BE2C (cell line): ENCODE results near the gene HTATSF1.

Experiments
- DNase-seq: peaks from one replicate; pipeline ENCODE4 v3.0.0-alpha.2; 2020
- H3K27me3 ChIP-seq: fragments of 250-450 bp; sonication (Bioruptor Pico); 2 replicates; pipeline ENCODE4 v1.5.1; 2020; ENCODE audit warnings: mild to moderate bottlenecking
- H3K36me3 ChIP-seq: fragments of 250-450 bp; sonication (Bioruptor Pico); 2 replicates; pipeline ENCODE4 v1.5.1; 2020; ENCODE audit warnings: mild to moderate bottlenecking
- H3K4me1 ChIP-seq: fragments of 250-450 bp; sonication (Bioruptor Pico); 2 replicates; pipeline ENCODE4 v1.5.1; 2020
- H3K4me3 ChIP-seq: 2 replicates; pipeline ENCODE4 v1.5.1; 2011; ENCODE audit warnings: low read depth, low read length
- H3K9me3 ChIP-seq: fragments of 250-450 bp; sonication (Bioruptor Pico); 2 replicates; pipeline ENCODE4 v1.5.1; 2020
- TF ChIP-seq, protein P1 (sequence below): IDR thresholded peaks from 2 replicates; pipeline ENCODE4 v1.5.1; 2012; ENCODE audit warnings: mild to moderate bottlenecking, low read depth, low read length

HTATSF1 gene

GRCh38 chrX:136549226-136549625, 51.8 kb downstream of the HTATSF1 start:
- TF ChIP-seq, protein P1, sequence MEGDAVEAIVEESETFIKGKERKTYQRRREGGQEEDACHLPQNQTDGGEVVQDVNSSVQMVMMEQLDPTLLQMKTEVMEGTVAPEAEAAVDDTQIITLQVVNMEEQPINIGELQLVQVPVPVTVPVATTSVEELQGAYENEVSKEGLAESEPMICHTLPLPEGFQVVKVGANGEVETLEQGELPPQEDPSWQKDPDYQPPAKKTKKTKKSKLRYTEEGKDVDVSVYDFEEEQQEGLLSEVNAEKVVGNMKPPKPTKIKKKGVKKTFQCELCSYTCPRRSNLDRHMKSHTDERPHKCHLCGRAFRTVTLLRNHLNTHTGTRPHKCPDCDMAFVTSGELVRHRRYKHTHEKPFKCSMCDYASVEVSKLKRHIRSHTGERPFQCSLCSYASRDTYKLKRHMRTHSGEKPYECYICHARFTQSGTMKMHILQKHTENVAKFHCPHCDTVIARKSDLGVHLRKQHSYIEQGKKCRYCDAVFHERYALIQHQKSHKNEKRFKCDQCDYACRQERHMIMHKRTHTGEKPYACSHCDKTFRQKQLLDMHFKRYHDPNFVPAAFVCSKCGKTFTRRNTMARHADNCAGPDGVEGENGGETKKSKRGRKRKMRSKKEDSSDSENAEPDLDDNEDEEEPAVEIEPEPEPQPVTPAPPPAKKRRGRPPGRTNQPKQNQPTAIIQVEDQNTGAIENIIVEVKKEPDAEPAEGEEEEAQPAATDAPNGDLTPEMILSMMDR = no peak
- Histone ChIP-seq H3K4me3 (no peak overlapping the region), H3K9me3 (no peaks in the 10 kb centered on the region), H3K4me1 (no peaks in the 10 kb centered on the region), H3K36me3 (no peaks in the 10 kb centered on the region), H3K27me3 (no peaks in the 10 kb centered on the region)
- no peak for DNase-seq

DNA sequence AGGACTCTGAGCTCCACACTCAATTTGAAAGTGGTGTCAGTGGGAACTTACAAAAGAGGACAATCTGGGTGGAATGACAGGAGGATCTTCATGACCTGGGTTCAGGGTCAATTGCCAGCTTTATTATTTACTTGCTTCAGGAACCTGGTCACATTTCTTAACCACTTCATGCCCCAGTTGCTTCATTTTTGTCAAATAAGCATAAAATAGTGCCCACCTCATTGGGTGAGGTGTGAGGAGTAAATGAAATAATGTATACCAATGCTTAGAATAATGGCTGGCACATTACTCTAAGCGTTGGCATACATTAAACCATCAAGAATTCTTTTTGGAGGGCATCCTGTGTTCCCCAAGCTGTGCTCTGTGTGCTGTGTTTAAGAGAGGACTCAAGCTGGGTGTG, 54.0 kb downstream of the HTATSF1 start:
- H3K36me3 ChIP-seq = no peaks in the 10 kb centered on the region
- no peaks in the 10 kb centered on the region for H3K4me1 ChIP-seq
- no peaks in the 10 kb centered on the region for H3K27me3 ChIP-seq

DNA sequence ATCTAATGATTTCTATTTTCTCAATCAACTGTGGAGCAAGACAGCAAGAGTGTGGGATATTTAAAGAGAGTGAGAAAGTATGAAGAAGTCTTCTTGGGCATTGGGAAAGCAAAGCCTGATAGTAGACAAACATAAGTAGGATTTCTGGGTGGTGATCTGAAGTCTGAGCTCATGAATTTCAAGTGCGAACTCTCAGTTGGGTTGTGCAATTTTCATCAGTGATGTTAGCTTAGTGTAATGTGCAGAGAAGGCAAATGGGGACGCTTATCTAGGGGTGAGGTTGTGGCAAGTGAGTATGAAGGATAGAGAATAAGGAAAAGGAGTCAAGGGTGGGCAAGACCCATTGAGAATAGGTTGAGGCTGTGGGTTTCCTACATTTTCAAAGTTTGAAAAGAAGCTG, 58.3 kb downstream of the HTATSF1 start:
- DNase-seq = no peak
- Histone ChIP-seq H3K9me3 (no peaks in the 10 kb centered on the region), H3K4me1 (no peaks in the 10 kb centered on the region), H3K4me3 (no peak overlapping the region), H3K36me3 (no peaks in the 10 kb centered on the region), H3K27me3 (no peaks in the 10 kb centered on the region)
- TF ChIP-seq, protein P1 = no peak

More for the DNA sequence above, 54.0 kb downstream of the HTATSF1 start:
- H3K4me3 ChIP-seq = no peak overlapping the region
- TF ChIP-seq, protein P1 = no peak
- no peaks in the 10 kb centered on the region for H3K9me3 ChIP-seq
- no peak for DNase-seq
